GM12874 (cell line): Measurements from ENCODE around the gene RAB37.

Experiments used
- CTCF ChIP-seq: IDR thresholded peaks from 2 replicates; pipeline ENCODE4 v1.5.1; 2011; ENCODE audit warnings: low read depth, mild to moderate bottlenecking, control low read depth, low read length, moderate library complexity; ENCODE audit not compliant: insufficient read depth

Gene RAB37

DNA sequence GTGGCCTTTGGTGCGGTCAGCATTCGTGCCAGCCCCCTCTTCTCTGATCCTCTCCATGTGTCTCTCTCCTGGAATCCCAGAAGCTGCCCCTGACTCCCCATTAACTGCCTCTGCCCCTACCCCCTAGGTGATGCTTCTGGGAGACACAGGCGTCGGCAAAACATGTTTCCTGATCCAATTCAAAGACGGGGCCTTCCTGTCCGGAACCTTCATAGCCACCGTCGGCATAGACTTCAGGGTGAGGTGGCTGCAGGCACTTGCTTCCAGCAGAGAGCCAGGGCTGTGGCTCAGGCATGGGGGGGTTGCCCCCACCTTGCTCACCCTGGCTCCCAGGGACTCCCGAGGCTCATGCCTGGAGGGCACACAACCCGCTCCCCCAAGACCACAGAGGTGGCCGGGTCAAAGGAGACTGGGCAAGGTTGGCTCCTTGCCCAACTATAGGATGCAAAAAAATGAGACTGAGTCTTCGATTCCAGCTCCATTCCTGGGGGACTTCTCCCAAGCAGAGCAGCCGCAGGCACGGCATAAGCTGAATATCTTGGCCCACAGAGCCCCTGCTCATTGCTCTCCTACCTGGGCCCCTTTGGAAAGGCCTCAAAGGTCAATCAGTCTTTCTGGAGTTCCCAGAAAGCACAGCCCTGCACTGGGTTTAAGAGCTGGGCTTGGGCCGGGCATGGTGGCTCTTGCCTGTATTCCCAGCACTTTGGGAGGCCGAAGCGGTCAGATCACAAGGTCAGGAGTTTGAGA, 3.8 kb downstream of the RAB37 start:
- no peak for TF ChIP-seq CTCF

GRCh38 chr17:74742153-74742515, 5.1 kb downstream of the RAB37 start:
- no peak for TF ChIP-seq CTCF

DNA sequence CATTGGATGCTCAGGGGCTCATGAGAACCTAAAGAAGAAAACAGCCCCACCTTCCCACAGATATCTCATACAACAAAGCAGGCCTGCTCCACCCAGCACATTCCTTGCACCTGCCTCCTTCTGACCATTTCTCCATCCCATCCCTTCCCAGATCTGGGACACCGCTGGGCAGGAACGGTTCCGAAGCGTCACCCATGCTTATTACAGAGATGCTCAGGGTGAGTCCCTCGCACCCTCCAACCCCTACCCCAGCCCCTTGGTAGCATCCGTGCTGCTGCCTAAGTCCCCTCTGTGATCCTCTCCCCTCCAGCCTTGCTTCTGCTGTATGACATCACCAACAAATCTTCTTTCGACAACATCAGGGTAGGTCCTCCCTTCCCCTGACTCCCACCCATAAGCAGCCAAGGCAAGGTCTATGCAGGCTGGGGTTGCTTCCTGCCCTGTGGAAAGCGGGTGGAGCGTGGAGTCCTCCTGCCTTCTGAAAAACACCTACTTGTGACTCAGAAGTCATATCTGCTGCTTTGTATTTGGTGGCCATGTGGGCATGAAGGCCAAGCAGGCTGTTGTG, 6.0 kb downstream of the RAB37 start:
- TF ChIP-seq CTCF = no peak

GRCh38 chr17:74743755-74744154, 6.7 kb downstream of the RAB37 start:
- TF ChIP-seq CTCF = no peak

GRCh38 chr17:74744349-74744713, 7.3 kb downstream of the RAB37 start:
- TF ChIP-seq CTCF = no peak

GRCh38 chr17:74744714-74745547, 7.9 kb downstream of the RAB37 start:
- TF ChIP-seq CTCF = peak; percentile 97

DNA sequence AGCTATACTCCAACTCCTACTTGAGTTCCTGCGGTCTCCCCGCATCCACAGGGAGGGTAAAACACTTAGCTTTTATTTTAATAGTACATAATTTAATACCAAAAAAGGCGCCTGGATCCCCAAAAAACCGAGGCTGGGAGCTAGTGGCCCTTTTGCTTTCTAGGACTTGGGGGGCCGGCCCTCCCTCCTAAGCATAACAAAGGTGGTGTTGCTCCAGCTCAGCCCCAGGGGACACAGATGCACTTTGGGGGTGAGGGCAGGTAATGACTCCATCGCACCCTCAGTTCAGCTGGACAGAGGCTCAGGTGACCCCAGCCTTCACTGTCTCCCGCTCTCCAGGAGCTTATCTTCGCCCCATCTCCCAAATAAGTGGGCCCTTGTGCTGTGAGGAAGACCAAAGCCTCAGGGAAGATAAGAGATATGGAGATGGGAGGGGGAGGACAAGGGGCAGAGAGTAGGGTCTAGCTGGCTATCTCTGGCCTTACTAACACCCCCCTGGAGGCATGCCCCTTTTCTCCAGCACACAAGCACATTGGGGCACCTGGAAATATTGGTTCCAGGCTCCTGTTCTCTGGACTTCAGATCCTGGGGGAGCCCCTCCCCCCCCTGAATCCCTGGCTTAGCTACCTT, 8.6 kb downstream of the RAB37 start:
- no peak for TF ChIP-seq CTCF
